KG1 (cell line): ENCODE results near the gene PAIP1.
"Not testable (repeated sequence)": the region's sequence is repeated elsewhere in the genome, so short reads cannot be mapped to it uniquely, and the experiment has no call there.

Experiments
- DNase-seq: peaks from one replicate; lab custom pipeline; 2025; lab: John Stamatoyannopoulos, UW

The PAIP1 gene

GRCh38 chr5:43556857-43557542 is at the start of gene PAIP1:
Gene PAIP1 (minus strand): TSS chr5:43557077. CDS start chr5:43556846, 231 bp downstream.
- peak; percentile 56 for DNase-seq

- DNase-seq: no peak
Measured at GRCh38 chr5:43606351-43606750, 49.5 kb upstream of the PAIP1 start.

GRCh38 chr5:43604699-43605098 is 47.8 kb upstream of the PAIP1 start:
- DNase-seq: no peak

GRCh38 chr5:43603344-43604217 is 46.7 kb upstream of the PAIP1 start:
- DNase-seq: peak; percentile 46

GRCh38 chr5:43602461-43603343 is 45.8 kb upstream of the PAIP1 start, which contains the start of gene NNT:
Gene NNT (plus strand): TSS chr5:43603180. CDS start chr5:43609196, 6,016 bp downstream.
- DNase-seq: peak; percentile 46

- no peak for DNase-seq
Measured at GRCh38 chr5:43601454-43602260, 44.8 kb upstream of the PAIP1 start.

GRCh38 chr5:43598927-43599326 is 42.0 kb upstream of the PAIP1 start:
- DNase-seq: not testable (repeated sequence)

GRCh38 chr5:43592363-43592762 is 35.5 kb upstream of the PAIP1 start:
- no peak for DNase-seq

- DNase-seq: no peak
Measured at GRCh38 chr5:43590700-43591099, 33.8 kb upstream of the PAIP1 start.

GRCh38 chr5:43589310-43589709 is 32.4 kb upstream of the PAIP1 start:
- no peak for DNase-seq

- DNase-seq: no peak
Measured at GRCh38 chr5:43588842-43589241, 32.0 kb upstream of the PAIP1 start.

GRCh38 chr5:43584166-43584699 is 27.4 kb upstream of the PAIP1 start:
- no peak for DNase-seq

- no peak for DNase-seq
Measured at GRCh38 chr5:43583724-43584123, 26.8 kb upstream of the PAIP1 start.

- no peak for DNase-seq
Measured at GRCh38 chr5:43582082-43583005, 25.5 kb upstream of the PAIP1 start.

- no peak for DNase-seq
Measured at GRCh38 chr5:43581398-43581797, 24.5 kb upstream of the PAIP1 start.

GRCh38 chr5:43580402-43581210 is 23.7 kb upstream of the PAIP1 start:
- not testable (repeated sequence) for DNase-seq

GRCh38 chr5:43573058-43573457 is 16.2 kb upstream of the PAIP1 start:
- no peak for DNase-seq

GRCh38 chr5:43572357-43572756 is 15.5 kb upstream of the PAIP1 start:
- no peak for DNase-seq

GRCh38 chr5:43571237-43571636 is 14.4 kb upstream of the PAIP1 start:
- no peak for DNase-seq
